HEK293 (cell line): ENCODE data around the gene SYNDIG1.

Source experiments
- CTCF ChIA-PET: fragments of 350-600 bp; formaldehyde crosslinking; extraction: SDS; loops from one replicate; lab custom pipeline; 2021; ENCODE audit warnings: antibody characterized with exemption; lab: Yijun Ruan, JAX
- POLR2A ChIA-PET: fragments of 300-600 bp; formaldehyde crosslinking; extraction: SDS; loops from one replicate; lab custom pipeline; 2020; ENCODE audit warnings: antibody characterized with exemption, inconsistent platforms; lab: Yijun Ruan, JAX
- H3K27ac ChIP-seq: fragments of 200-500 bp; sonication (Bioruptor generic); 2 replicates; pipeline ENCODE4 v1.5.1; 2014; ENCODE audit warnings: low read depth, low read length, control low read depth, inconsistent platforms; ENCODE audit errors: extremely low read depth
- H3K36me3 ChIP-seq, 2 experiments: fragments of 200-500 bp in 1 of 2; sonication (Bioruptor generic) in 1 of 2; 1 replicate in 1 of 2; 2 replicates in 1 of 2; pipeline ENCODE4 v1.5.1; 2014 to 2017; ENCODE audit warnings: inconsistent platforms in 2 of 2, low read length in 2 of 2; ENCODE audit not compliant: control insufficient read depth in 2 of 2, insufficient read depth in 1 of 2
- H3K4me1 ChIP-seq: fragments of 200-500 bp; sonication (Bioruptor generic); 2 replicates; pipeline ENCODE4 v1.5.1; 2014; ENCODE audit warnings: mild to moderate bottlenecking, low read length, inconsistent platforms; ENCODE audit not compliant: control insufficient read depth, insufficient read depth
- H3K4me3 ChIP-seq: 2 replicates; pipeline ENCODE4 v1.5.1; 2011; ENCODE audit warnings: low read depth, mild to moderate bottlenecking, control low read depth, low read length, moderate library complexity
- H3K9me3 ChIP-seq: fragments of 200-500 bp; sonication (Bioruptor generic); 2 replicates; pipeline ENCODE4 v1.5.1; 2014; ENCODE audit warnings: low read depth, low read length, inconsistent platforms; ENCODE audit not compliant: control insufficient read depth, insufficient read depth
- AEBP2 ChIP-seq: fragments of 450-650 bp; formaldehyde crosslinking; IDR thresholded peaks from 2 replicates; pipeline ENCODE4 v1.5.1; 2016; ENCODE audit warnings: missing biosample characterization, missing genetic modification characterization, borderline replicate concordance
- BCL11B ChIP-seq: fragments of 450-650 bp; formaldehyde crosslinking; IDR thresholded peaks from 2 replicates; pipeline ENCODE4 v1.5.1; 2016; ENCODE audit warnings: low read depth, missing biosample characterization, missing genetic modification characterization
- EGR2 ChIP-seq: fragments of 450-650 bp; formaldehyde crosslinking; IDR thresholded peaks from 2 replicates; pipeline ENCODE4 v1.5.1; 2016; ENCODE audit warnings: low read depth, missing biosample characterization, missing genetic modification characterization
- FEZF1 ChIP-seq: fragments of 450-650 bp; formaldehyde crosslinking; IDR thresholded peaks from 2 replicates; pipeline ENCODE4 v1.5.1; 2016; ENCODE audit warnings: missing biosample characterization, missing genetic modification characterization
- GFI1B ChIP-seq: fragments of 450-650 bp; formaldehyde crosslinking; IDR thresholded peaks from 2 replicates; pipeline ENCODE4 v1.5.1; 2016; ENCODE audit warnings: missing biosample characterization, missing genetic modification characterization
- HIC1 ChIP-seq: fragments of 450-650 bp; formaldehyde crosslinking; IDR thresholded peaks from 2 replicates; pipeline ENCODE4 v1.5.1; 2016; ENCODE audit warnings: missing biosample characterization, missing genetic modification characterization
- PRDM6 ChIP-seq: fragments of 450-650 bp; formaldehyde crosslinking; IDR thresholded peaks from 2 replicates; pipeline ENCODE4 v1.5.1; 2017; ENCODE audit warnings: missing biosample characterization, missing genetic modification characterization
- SP7 ChIP-seq: fragments of 450-650 bp; formaldehyde crosslinking; IDR thresholded peaks from 2 replicates; pipeline ENCODE4 v1.5.1; 2016; ENCODE audit warnings: missing biosample characterization, missing genetic modification characterization
- WT1 ChIP-seq: fragments of 450-650 bp; formaldehyde crosslinking; IDR thresholded peaks from 2 replicates; pipeline ENCODE4 v1.5.1; 2016; ENCODE audit warnings: missing biosample characterization, missing genetic modification characterization
- ZFHX2 ChIP-seq: fragments of 450-650 bp; formaldehyde crosslinking; conservative IDR thresholded peaks from 2 replicates; pipeline ENCODE4 v1.5.1; 2016; ENCODE audit warnings: missing biosample characterization, missing genetic modification characterization
- ZFP37 ChIP-seq: fragments of 450-650 bp; formaldehyde crosslinking; IDR thresholded peaks from 2 replicates; pipeline ENCODE4 v1.5.1; 2016; ENCODE audit warnings: missing biosample characterization, missing genetic modification characterization
- ZFP69B ChIP-seq: fragments of 450-650 bp; formaldehyde crosslinking; IDR thresholded peaks from 2 replicates; pipeline ENCODE4 v1.5.1; 2016; ENCODE audit warnings: missing biosample characterization, missing genetic modification characterization
- ZIC2 ChIP-seq: fragments of 450-650 bp; formaldehyde crosslinking; IDR thresholded peaks from 2 replicates; pipeline ENCODE4 v1.5.1; 2016; ENCODE audit warnings: missing biosample characterization, missing genetic modification characterization
- ZNF24 ChIP-seq: fragments of 450-650 bp; formaldehyde crosslinking; IDR thresholded peaks from 2 replicates; pipeline ENCODE4 v1.5.1; 2016; ENCODE audit warnings: missing biosample characterization, missing genetic modification characterization
- ZNF341 ChIP-seq: fragments of 450-650 bp; formaldehyde crosslinking; IDR thresholded peaks from 2 replicates; pipeline ENCODE4; 2016; ENCODE audit warnings: low read depth, missing biosample characterization, missing genetic modification characterization
- ZNF473 ChIP-seq: fragments of 450-650 bp; formaldehyde crosslinking; IDR thresholded peaks from 2 replicates; pipeline ENCODE4 v1.5.1; 2017; ENCODE audit warnings: missing biosample characterization, missing genetic modification characterization
- ZNF501 ChIP-seq: fragments of 450-650 bp; formaldehyde crosslinking; IDR thresholded peaks from 2 replicates; pipeline ENCODE4 v1.5.1; 2016; ENCODE audit warnings: missing biosample characterization, missing genetic modification characterization
- ZNF521 ChIP-seq: fragments of 450-650 bp; formaldehyde crosslinking; IDR thresholded peaks from 2 replicates; pipeline ENCODE4 v1.5.1; 2017; ENCODE audit warnings: missing biosample characterization, mild to moderate bottlenecking, missing genetic modification characterization
- ZNF558 ChIP-seq: fragments of 450-650 bp; formaldehyde crosslinking; IDR thresholded peaks from 2 replicates; pipeline ENCODE4 v1.5.1; 2016; ENCODE audit warnings: missing biosample characterization, missing genetic modification characterization
- ZNF571 ChIP-seq: fragments of 450-650 bp; formaldehyde crosslinking; IDR thresholded peaks from 2 replicates; pipeline ENCODE4 v1.5.0; 2017; ENCODE audit warnings: missing biosample characterization, missing genetic modification characterization
- ZNF629 ChIP-seq: fragments of 450-650 bp; formaldehyde crosslinking; IDR thresholded peaks from 2 replicates; pipeline ENCODE4 v1.5.1; 2017; ENCODE audit warnings: missing biosample characterization, missing genetic modification characterization
- ZNF707 ChIP-seq: fragments of 450-650 bp; formaldehyde crosslinking; IDR thresholded peaks from 2 replicates; pipeline ENCODE4 v1.5.1; 2016; ENCODE audit warnings: missing biosample characterization, missing genetic modification characterization
- ZNF785 ChIP-seq: fragments of 450-650 bp; formaldehyde crosslinking; IDR thresholded peaks from 2 replicates; pipeline ENCODE4 v1.5.1; 2016; ENCODE audit warnings: missing biosample characterization, missing genetic modification characterization
- TF ChIP-seq, protein P1 (sequence below): fragments of 450-650 bp; formaldehyde crosslinking; conservative IDR thresholded peaks from 2 replicates; pipeline ENCODE4 v1.5.1; 2016; ENCODE audit warnings: low read depth, missing biosample characterization, missing genetic modification characterization

Gene SYNDIG1

DNA sequence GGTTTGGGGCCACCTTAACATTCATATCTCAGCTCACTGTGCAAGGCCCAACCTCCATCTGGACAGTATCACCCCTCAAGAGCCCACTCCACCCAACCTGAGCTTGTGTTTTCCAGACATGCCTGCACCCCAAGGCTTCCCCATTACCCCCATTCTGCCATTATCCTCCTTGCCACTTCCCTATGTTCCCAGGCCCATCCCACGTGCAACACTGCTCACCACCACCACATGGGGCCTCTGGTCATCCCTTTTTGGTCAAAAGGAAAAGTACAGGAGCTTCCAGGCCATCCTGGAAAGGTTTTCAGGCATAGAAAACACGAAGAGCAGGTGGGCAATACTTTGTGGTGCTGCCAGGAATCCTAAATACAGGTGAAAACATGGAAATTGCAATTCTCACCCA lies 140.3 kb downstream of the SYNDIG1 start (continued):
- no peak for TF ChIP-seq ZNF558
- TF ChIP-seq ZNF521 (tag by site-specific recombination): no peak
- TF ChIP-seq ZFHX2 (tag by site-specific recombination): no peak
- no peak for TF ChIP-seq ZNF571 (tag by site-specific recombination)
- TF ChIP-seq ZNF473: no peak
- TF ChIP-seq, all 188 proteins: peak for 0

- no peaks in the 10 kb centered on the region for H3K9me3 ChIP-seq
- ChIA-PET CTCF (no interaction called here), POLR2A (no interaction called here)
- TF ChIP-seq ZIC2 (peak; percentile 90), FEZF1 (tag by site-specific recombination) (no peak), ZNF785 (tag by site-specific recombination) (no peak), PRDM6 (0 out of 2 replicates have a peak, but pooled peaks have one; percentile 25), HIC1 (tag by site-specific recombination) (peak; percentile 65; the same call in 1 of the 2 replicates), ZNF24 (tag by site-specific recombination) (peak; percentile 49; the same call in 1 of the 2 replicates), ZNF629 (0 out of 2 replicates have a peak, but pooled peaks have one; percentile 9), ZNF501 (tag by site-specific recombination) (no peak), ZNF341 (tag by site-specific recombination) (peak; percentile 36), WT1 (tag by site-specific recombination) (peak; percentile 65), GFI1B (peak; percentile 83)
- TF ChIP-seq, all 188 proteins: peak for 8
- H3K4me3 ChIP-seq: no peak overlapping the region
- no peak overlapping the region for H3K27ac ChIP-seq
- H3K36me3 ChIP-seq: no peaks in the 10 kb centered on the region
- no peaks in the 10 kb centered on the region for H3K4me1 ChIP-seq
Observed at GRCh38 chr20:24610341-24611115, 141.1 kb downstream of the SYNDIG1 start.

DNA sequence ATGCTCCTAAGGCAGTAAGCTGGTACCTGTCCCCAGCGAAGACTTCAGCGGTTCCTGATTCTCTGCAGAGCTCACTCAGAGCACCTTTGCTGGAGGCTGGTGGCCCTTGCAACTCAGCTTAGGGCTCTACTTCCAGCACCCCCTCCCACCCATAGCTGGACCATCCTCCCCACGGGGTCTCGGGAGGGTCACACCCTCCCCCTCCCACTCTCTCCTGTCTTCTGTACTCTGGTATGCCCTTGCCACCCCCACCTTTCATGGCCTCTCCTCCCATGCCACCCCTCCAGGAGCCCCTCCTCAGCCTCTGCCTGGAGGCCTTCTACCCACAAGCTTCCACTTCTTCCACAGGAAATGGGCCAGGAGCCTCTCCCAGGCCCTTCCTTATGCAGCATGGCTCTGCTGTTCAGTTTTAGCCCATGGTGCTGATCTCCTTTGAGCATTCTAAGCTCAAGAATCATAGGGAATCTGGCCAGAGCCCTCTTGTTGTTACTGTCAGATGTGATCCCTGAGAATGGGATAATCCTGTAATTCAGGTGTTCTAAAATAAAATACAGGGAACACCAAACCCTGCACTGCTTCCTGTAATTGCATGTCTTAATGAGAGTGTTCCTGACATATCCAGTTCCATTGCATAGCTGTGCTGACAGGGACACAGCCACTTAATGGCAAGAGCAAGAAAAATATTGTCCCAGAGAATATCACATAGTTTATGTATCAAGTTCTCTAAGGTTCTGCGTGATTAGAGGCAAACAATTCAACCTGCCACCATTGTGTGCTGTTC lies 142.1 kb downstream of the SYNDIG1 start:
- Histone ChIP-seq H3K27ac (no peak overlapping the region), H3K9me3 (no peaks in the 10 kb centered on the region), H3K36me3 (no peaks in the 10 kb centered on the region), H3K4me1 (no peaks in the 10 kb centered on the region), H3K4me3 (no peak overlapping the region)
- ChIA-PET CTCF (no interaction called here), POLR2A (no interaction called here)
- no peak for TF ChIP-seq AEBP2
- TF ChIP-seq ZNF521 (tag by site-specific recombination): no peak
- no peak for TF ChIP-seq SP7 (tag by site-specific recombination)
- TF ChIP-seq ZNF707: no peak
- peak; percentile 63; the same call in 1 of the 2 replicates for TF ChIP-seq EGR2
- TF ChIP-seq ZFP69B: no peak
- TF ChIP-seq ZFP37 (tag by site-specific recombination): no peak
- no peak for TF ChIP-seq ZNF473
- TF ChIP-seq BCL11B (tag by site-specific recombination): no peak
- peak; percentile 57 for TF ChIP-seq ZFHX2 (tag by site-specific recombination)
- TF ChIP-seq, protein P1, sequence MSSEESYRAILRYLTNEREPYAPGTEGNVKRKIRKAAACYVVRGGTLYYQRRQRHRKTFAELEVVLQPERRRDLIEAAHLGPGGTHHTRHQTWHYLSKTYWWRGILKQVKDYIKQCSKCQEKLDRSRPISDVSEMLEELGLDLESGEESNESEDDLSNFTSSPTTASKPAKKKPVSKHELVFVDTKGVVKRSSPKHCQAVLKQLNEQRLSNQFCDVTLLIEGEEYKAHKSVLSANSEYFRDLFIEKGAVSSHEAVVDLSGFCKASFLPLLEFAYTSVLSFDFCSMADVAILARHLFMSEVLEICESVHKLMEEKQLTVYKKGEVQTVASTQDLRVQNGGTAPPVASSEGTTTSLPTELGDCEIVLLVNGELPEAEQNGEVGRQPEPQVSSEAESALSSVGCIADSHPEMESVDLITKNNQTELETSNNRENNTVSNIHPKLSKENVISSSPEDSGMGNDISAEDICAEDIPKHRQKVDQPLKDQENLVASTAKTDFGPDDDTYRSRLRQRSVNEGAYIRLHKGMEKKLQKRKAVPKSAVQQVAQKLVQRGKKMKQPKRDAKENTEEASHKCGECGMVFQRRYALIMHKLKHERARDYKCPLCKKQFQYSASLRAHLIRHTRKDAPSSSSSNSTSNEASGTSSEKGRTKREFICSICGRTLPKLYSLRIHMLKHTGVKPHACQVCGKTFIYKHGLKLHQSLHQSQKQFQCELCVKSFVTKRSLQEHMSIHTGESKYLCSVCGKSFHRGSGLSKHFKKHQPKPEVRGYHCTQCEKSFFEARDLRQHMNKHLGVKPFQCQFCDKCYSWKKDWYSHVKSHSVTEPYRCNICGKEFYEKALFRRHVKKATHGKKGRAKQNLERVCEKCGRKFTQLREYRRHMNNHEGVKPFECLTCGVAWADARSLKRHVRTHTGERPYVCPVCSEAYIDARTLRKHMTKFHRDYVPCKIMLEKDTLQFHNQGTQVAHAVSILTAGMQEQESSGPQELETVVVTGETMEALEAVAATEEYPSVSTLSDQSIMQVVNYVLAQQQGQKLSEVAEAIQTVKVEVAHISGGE (tag by site-specific recombination): no peak
